Adipocyte (in vitro differentiated cells): ENCODE measurements around the gene NEUROD1.

Experiments
- DNase-seq: peaks from one replicate; pipeline ENCODE4 v3.0.0-alpha.2; 2015; ENCODE audit warnings: low read depth
- H3K27me3 ChIP-seq: replicated peaks from 2 replicates; pipeline ENCODE4 v1.7.0; 2013; ENCODE audit warnings: mild to moderate bottlenecking, low read length, moderate library complexity; ENCODE audit not compliant: control insufficient read depth, insufficient read depth
- H3K36me3 ChIP-seq: 2 replicates; pipeline ENCODE4 v1.7.0; 2013; ENCODE audit warnings: low read length, mild to moderate bottlenecking, moderate library complexity; ENCODE audit not compliant: control insufficient read depth, insufficient read depth, severe bottlenecking
- H3K4me1 ChIP-seq: 2 replicates; pipeline ENCODE4 v1.7.0; 2013; ENCODE audit warnings: mild to moderate bottlenecking, low read length, moderate library complexity; ENCODE audit not compliant: control insufficient read depth, insufficient read depth
- H3K4me3 ChIP-seq: 2 replicates; pipeline ENCODE4 v1.7.0; 2013; ENCODE audit warnings: mild to moderate bottlenecking, low read length, moderate library complexity
- H3K9ac ChIP-seq: 2 replicates; pipeline ENCODE4 v1.7.0; 2013; ENCODE audit warnings: mild to moderate bottlenecking, low read length, moderate library complexity
- H3K9me3 ChIP-seq: 2 replicates; pipeline ENCODE4 v1.7.0; 2013; ENCODE audit warnings: mild to moderate bottlenecking, low read length, moderate library complexity; ENCODE audit not compliant: control insufficient read depth

The NEUROD1 gene

GRCh38 chr2:181628590-181629585, 51.4 kb downstream of the NEUROD1 start:
- no peak for DNase-seq
- Histone ChIP-seq H3K4me1 (no peaks in the 10 kb centered on the region), H3K4me3 (no peak overlapping the region), H3K27me3 (no peaks in the 10 kb centered on the region), H3K9me3 (no peaks in the 10 kb centered on the region), H3K36me3 (no peaks in the 10 kb centered on the region), H3K9ac (no peak overlapping the region)

GRCh38 chr2:181627545-181627944, 52.8 kb downstream of the NEUROD1 start:
- no peak overlapping the region for H3K9ac ChIP-seq
- DNase-seq: peak; percentile 51
- H3K4me3 ChIP-seq: no peak overlapping the region
- H3K9me3 ChIP-seq: no peaks in the 10 kb centered on the region
- no peaks in the 10 kb centered on the region for H3K36me3 ChIP-seq
- no peaks in the 10 kb centered on the region for H3K27me3 ChIP-seq
- no peaks in the 10 kb centered on the region for H3K4me1 ChIP-seq

GRCh38 chr2:181626671-181627070, 53.6 kb downstream of the NEUROD1 start:
- Histone ChIP-seq H3K4me1 (no peaks in the 10 kb centered on the region), H3K9ac (no peak overlapping the region), H3K4me3 (no peak overlapping the region), H3K9me3 (no peaks in the 10 kb centered on the region), H3K27me3 (no peaks in the 10 kb centered on the region), H3K36me3 (no peaks in the 10 kb centered on the region)
- no peak for DNase-seq
